Vagina (tissue), 2 donors: ENCODE data around the gene CACNG1. TPM values are rescaled to one million over a fixed set of nuclear protein-coding genes. Genes with fewer than 3 reads are reported as not detected.

ENCODE experiments used
- DNase-seq, 2 donors: peaks; one replicate each; pipeline ENCODE4 v3.0.0-alpha.2; 2017; ENCODE audit errors: extremely low spot score in 2 of 2
- H3K27ac ChIP-seq: fragments of 200-600 bp; sonication (generic); one replicate; pipeline ENCODE4 v1.5.1; 2019
- H3K27me3 ChIP-seq: fragments of 200-600 bp; sonication (generic); one replicate; pipeline ENCODE4 v1.5.1; 2019
- H3K36me3 ChIP-seq, 2 donors: fragments of 200-600 bp; sonication (generic); one replicate each; pipeline ENCODE4 v1.5.1; 2017 to 2019
- H3K4me1 ChIP-seq: fragments of 200-600 bp; sonication (generic); one replicate; pipeline ENCODE4 v1.5.1; 2019
- H3K4me3 ChIP-seq, 2 donors: fragments of 200-600 bp; sonication (generic); 1 replicate in 1 of 2; 2 replicates in 1 of 2; pipeline ENCODE4 v1.5.1; 2016 to 2019
- H3K9me3 ChIP-seq: fragments of 200-600 bp; sonication (generic); one replicate; pipeline ENCODE4 v1.5.1; 2019
- CTCF ChIP-seq, 3 experiments: fragments of 450-650 bp in 2 of 3; fragments of 200-600 bp in 1 of 3; sonication (generic) in 1 of 3; IDR thresholded peaks; one replicate each; pipeline ENCODE4 v1.5.1; 2017 to 2019; ENCODE audit warnings: antibody characterized with exemption in 3 of 3, mild to moderate bottlenecking in 2 of 3, moderate library complexity in 2 of 3
- POLR2A ChIP-seq, 2 donors: fragments of 450-650 bp; IDR thresholded peaks; one replicate each; pipeline ENCODE4 v1.6.1; 2017; ENCODE audit warnings: antibody characterized with exemption in 2 of 2, mild to moderate bottlenecking in 2 of 2, moderate library complexity in 2 of 2
- POLR2AphosphoS5 ChIP-seq, 2 donors: sonication (generic); formaldehyde crosslinking; IDR thresholded peaks; one replicate each; pipeline ENCODE4 v1.9.0; 2017; ENCODE audit warnings: antibody characterized with exemption in 2 of 2, mild to moderate bottlenecking in 2 of 2, low read depth in 1 of 2; ENCODE audit not compliant: insufficient read depth in 1 of 2
- intact Hi-C: fragments of 100-400 bp; cut with DNase I; formaldehyde crosslinking; loops from one replicate; pipeline ENCODE4 v1.15.1; 2023
- total RNA-seq: library from RNA; depleted of rRNA; stranded (reverse); fragments of >200 nt; gene quantifications from one replicate; pipeline ENCODE4 v1.2.3, GENCODE V29; 2016

The CACNG1 gene
- total RNA-seq, 1 donor from 2014 or later, result not detected

GRCh38 chr17:67055811-67056745 lies 11.7 kb downstream of the CACNG1 start:
- intact Hi-C loops, result no loop called here
- DNase-seq, result peak; percentile 76 to 93
- no peaks in the 10 kb centered on the region for H3K9me3 ChIP-seq
- no peak for TF ChIP-seq CTCF (IDR thresholded peaks at IDR 0.05)
- H3K4me3 ChIP-seq, result no peak overlapping the region
- no peaks in the 10 kb centered on the region for H3K4me1 ChIP-seq
- H3K27me3 ChIP-seq, result no peaks in the 10 kb centered on the region
- H3K27ac ChIP-seq, result no peak overlapping the region
- no peaks in the 10 kb centered on the region for H3K36me3 ChIP-seq

GRCh38 chr17:67056746-67057490 lies 12.6 kb downstream of the CACNG1 start:
- Histone ChIP-seq H3K9me3 (no peaks in the 10 kb centered on the region), H3K27me3 (no peaks in the 10 kb centered on the region), H3K4me3 (no peak overlapping the region), H3K4me1 (no peaks in the 10 kb centered on the region), H3K27ac (no peak overlapping the region), H3K36me3 (no peaks in the 10 kb centered on the region)
- TF ChIP-seq POLR2A (IDR thresholded peaks at IDR 0.05), result no peak
- TF ChIP-seq POLR2AphosphoS5 (IDR thresholded peaks at IDR 0.05; ENCODE audit: insufficient read depth in 1 of 2, low read depth in 1 of 2), result no peak
- no peak for TF ChIP-seq CTCF (IDR thresholded peaks at IDR 0.05)
- DNase-seq, result peak; percentile 52 to 71
- intact Hi-C loops, result no loop called here

GRCh38 chr17:67058036-67058435 lies 13.7 kb downstream of the CACNG1 start:
- H3K4me1 ChIP-seq, result no peaks in the 10 kb centered on the region
- no peak overlapping the region for H3K4me3 ChIP-seq
- TF ChIP-seq POLR2AphosphoS5 (IDR thresholded peaks at IDR 0.05; ENCODE audit: insufficient read depth in 1 of 2, low read depth in 1 of 2) (no peak), POLR2A (IDR thresholded peaks at IDR 0.05) (no peak), CTCF (IDR thresholded peaks at IDR 0.05) (no peak)
- no peak overlapping the region for H3K27ac ChIP-seq
- H3K27me3 ChIP-seq, result no peaks in the 10 kb centered on the region
- no peaks in the 10 kb centered on the region for H3K36me3 ChIP-seq
- no peaks in the 10 kb centered on the region for H3K9me3 ChIP-seq
- intact Hi-C loops, result no loop called here
- peak in 1 of 2 donors; percentile 7 for DNase-seq

GRCh38 chr17:67059372-67059771 lies 15.0 kb downstream of the CACNG1 start:
- H3K4me1 ChIP-seq, result no peaks in the 10 kb centered on the region
- intact Hi-C loops, result no loop called here
- H3K9me3 ChIP-seq, result no peaks in the 10 kb centered on the region
- no peaks in the 10 kb centered on the region for H3K27me3 ChIP-seq
- peak in 1 of 2 donors; percentile 49 for DNase-seq
- H3K4me3 ChIP-seq, result no peak overlapping the region
- H3K36me3 ChIP-seq, result no peaks in the 10 kb centered on the region
- H3K27ac ChIP-seq, result no peak overlapping the region
- no peak for TF ChIP-seq POLR2AphosphoS5 (IDR thresholded peaks at IDR 0.05; ENCODE audit: insufficient read depth in 1 of 2, low read depth in 1 of 2)
- no peak for TF ChIP-seq CTCF (IDR thresholded peaks at IDR 0.05)
- no peak for TF ChIP-seq POLR2A (IDR thresholded peaks at IDR 0.05)
